Sigmoid colon (tissue), 3 donors: ENCODE data around the gene NUDT14.

Experiments used
- POLR2A ChIP-seq, 2 donors: fragments of 450-650 bp; IDR thresholded peaks; one replicate each; pipeline ENCODE4 v1.6.1; 2016; ENCODE audit warnings: antibody characterized with exemption in 2 of 2, mild to moderate bottlenecking in 2 of 2, moderate library complexity in 2 of 2
- TF ChIP-seq, protein P1 (sequence below), 4 experiments: fragments of 450-650 bp in 3 of 4; fragments of 200-600 bp in 1 of 4; IDR thresholded peaks; one replicate each; pipeline ENCODE4 v1.5.1; 2016 to 2019; ENCODE audit warnings: antibody characterized with exemption in 4 of 4, mild to moderate bottlenecking in 3 of 4, moderate library complexity in 2 of 4

DNA sequence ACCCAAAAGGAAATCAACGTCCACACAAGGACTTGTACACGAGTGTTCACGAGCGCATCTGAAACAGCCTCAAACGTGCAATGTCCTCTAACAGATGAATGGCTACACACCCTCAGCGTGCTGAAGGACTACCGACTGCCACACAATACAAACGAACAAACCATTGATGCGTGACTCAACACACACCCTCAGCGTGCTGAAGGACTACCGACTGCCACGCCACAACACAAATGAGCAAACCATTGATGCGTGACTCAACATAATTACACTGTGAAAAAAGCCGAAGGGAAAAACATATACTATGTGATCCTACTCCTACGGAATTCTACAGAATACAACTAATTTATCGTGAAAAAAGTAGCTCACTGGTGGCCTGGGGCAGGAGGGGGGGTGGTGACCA is 42.1 kb upstream of the NUDT14 start:
- TF ChIP-seq, protein P1, sequence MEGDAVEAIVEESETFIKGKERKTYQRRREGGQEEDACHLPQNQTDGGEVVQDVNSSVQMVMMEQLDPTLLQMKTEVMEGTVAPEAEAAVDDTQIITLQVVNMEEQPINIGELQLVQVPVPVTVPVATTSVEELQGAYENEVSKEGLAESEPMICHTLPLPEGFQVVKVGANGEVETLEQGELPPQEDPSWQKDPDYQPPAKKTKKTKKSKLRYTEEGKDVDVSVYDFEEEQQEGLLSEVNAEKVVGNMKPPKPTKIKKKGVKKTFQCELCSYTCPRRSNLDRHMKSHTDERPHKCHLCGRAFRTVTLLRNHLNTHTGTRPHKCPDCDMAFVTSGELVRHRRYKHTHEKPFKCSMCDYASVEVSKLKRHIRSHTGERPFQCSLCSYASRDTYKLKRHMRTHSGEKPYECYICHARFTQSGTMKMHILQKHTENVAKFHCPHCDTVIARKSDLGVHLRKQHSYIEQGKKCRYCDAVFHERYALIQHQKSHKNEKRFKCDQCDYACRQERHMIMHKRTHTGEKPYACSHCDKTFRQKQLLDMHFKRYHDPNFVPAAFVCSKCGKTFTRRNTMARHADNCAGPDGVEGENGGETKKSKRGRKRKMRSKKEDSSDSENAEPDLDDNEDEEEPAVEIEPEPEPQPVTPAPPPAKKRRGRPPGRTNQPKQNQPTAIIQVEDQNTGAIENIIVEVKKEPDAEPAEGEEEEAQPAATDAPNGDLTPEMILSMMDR (IDR thresholded peaks at IDR 0.05), result no peak
- TF ChIP-seq POLR2A (IDR thresholded peaks at IDR 0.05), result no peak
